CD4-positive, CD25-positive, alpha-beta regulatory T cell (primary cell): ENCODE measurements around the gene ARPP21. TPM values are rescaled to one million over a fixed set of nuclear protein-coding genes. Genes with fewer than 3 reads are reported as not detected.

Experiments
- ATAC-seq, 2 donors: fragments of 150-1000 bp; cut with Tn5 transposase; one replicate each; pipeline ENCODE4 v1.10.0; 2021; ENCODE audit warnings: low read depth in 2 of 2, moderate number of reproducible peaks in 2 of 2, moderate library complexity in 1 of 2
- DNase-seq, 3 donors: peaks; one replicate each; pipeline versions ENCODE4 v3.0.0 to v3.0.0-alpha.2; 2012 to 2022; ENCODE audit warnings: mixed read lengths in 1 of 3
- H3K27ac ChIP-seq: one replicate; pipeline ENCODE4 v1.7.0; 2013; ENCODE audit warnings: mild to moderate bottlenecking, low read length; ENCODE audit not compliant: insufficient read depth, poor library complexity, severe bottlenecking
- H3K27me3 ChIP-seq: one replicate; pipeline ENCODE4 v1.7.0; 2013; ENCODE audit warnings: low read length; ENCODE audit not compliant: control insufficient read depth, insufficient read depth
- H3K36me3 ChIP-seq: one replicate; pipeline ENCODE4 v1.7.0; 2013; ENCODE audit warnings: mild to moderate bottlenecking, low read length, moderate library complexity; ENCODE audit not compliant: control insufficient read depth, insufficient read depth
- H3K4me1 ChIP-seq: 2 replicates; pipeline ENCODE4 v1.7.0; 2013; ENCODE audit warnings: mild to moderate bottlenecking, low read length; ENCODE audit not compliant: insufficient read depth, control insufficient read depth, poor library complexity, severe bottlenecking
- H3K4me3 ChIP-seq: one replicate; pipeline ENCODE4 v1.7.0; 2013; ENCODE audit warnings: low read depth, mild to moderate bottlenecking, low read length, moderate library complexity
- H3K9me3 ChIP-seq, 2 experiments: 1 replicate in 1 of 2; 2 replicates in 1 of 2; pipeline ENCODE4 v1.7.0; 2013; ENCODE audit warnings: low read length in 2 of 2, mild to moderate bottlenecking in 1 of 2, moderate library complexity in 1 of 2; ENCODE audit not compliant: control insufficient read depth in 2 of 2
- H3K27ac Mint-ChIP-seq, 3 donors: one replicate each; pipeline ENCODE4 v1.8.0; 2020 to 2022; ENCODE audit warnings: mild to moderate bottlenecking in 3 of 3, mixed read lengths in 3 of 3, moderate library complexity in 2 of 3
- H3K27me3 Mint-ChIP-seq: one replicate; pipeline ENCODE4 v1.8.0; 2022; ENCODE audit warnings: mild to moderate bottlenecking, mixed read lengths
- H3K36me3 Mint-ChIP-seq: one replicate; pipeline ENCODE4 v1.8.0; 2020; ENCODE audit warnings: mixed read lengths
- H3K4me1 Mint-ChIP-seq, 4 donors: one replicate each; pipeline ENCODE4 v1.8.0; 2020 to 2022; ENCODE audit warnings: mixed read lengths in 4 of 4, mild to moderate bottlenecking in 1 of 4
- H3K4me3 Mint-ChIP-seq, 4 donors: one replicate each; pipeline ENCODE4 v1.8.0; 2020 to 2022; ENCODE audit warnings: mild to moderate bottlenecking in 4 of 4, mixed read lengths in 4 of 4, moderate library complexity in 3 of 4
- H3K9me3 Mint-ChIP-seq, 7 donors: one replicate each; pipeline ENCODE4 v1.8.0; 2020 to 2022; ENCODE audit warnings: mixed read lengths in 7 of 7, mild to moderate bottlenecking in 3 of 7, moderate library complexity in 2 of 7
- polyA plus RNA-seq, 4 donors: library from polyadenylated mRNA; unstranded; fragments of 300-500 nt; fragmentation: Illumina TruSeq; gene quantifications; one replicate each; pipeline ENCODE4 v1.2.3, GENCODE V29; 2021
- total RNA-seq: library from RNA; stranded (reverse); gene quantifications from one replicate; pipeline ENCODE4 v1.2.3, GENCODE V29; 2022

ARPP21 gene
- total and polyA plus RNA-seq, 5 donors from 2014 or later = not detected

GRCh38 chr3:35727179-35727578 is 87.9 kb downstream of the ARPP21 start:
- Mint-ChIP-seq H3K4me1 (no peaks in the 10 kb centered on the region), H3K27me3 (no peaks in the 10 kb centered on the region), H3K27ac (no peak overlapping the region), H3K36me3 (no peaks in the 10 kb centered on the region), H3K4me3 (no peak overlapping the region), H3K9me3 (peaks cover 0 to 4% (median 0%) of the 10 kb centered on the region in 7 donors)
- Histone ChIP-seq H3K27ac (no peak overlapping the region), H3K9me3 (no peaks in the 10 kb centered on the region), H3K27me3 (no peaks in the 10 kb centered on the region), H3K36me3 (no peaks in the 10 kb centered on the region), H3K4me1 (no peaks in the 10 kb centered on the region), H3K4me3 (no peak overlapping the region)
- ATAC-seq = no peak
- no peak for DNase-seq

- H3K36me3 ChIP-seq = no peaks in the 10 kb centered on the region
- no peak overlapping the region for H3K4me3 Mint-ChIP-seq
- no peaks in the 10 kb centered on the region for H3K4me1 ChIP-seq
- no peak overlapping the region for H3K27ac ChIP-seq
- ATAC-seq (no peak), DNase-seq (no peak)
- H3K9me3 Mint-ChIP-seq = peaks cover 0 to 9% (median 0%) of the 10 kb centered on the region in 7 donors
- H3K27ac Mint-ChIP-seq = no peak overlapping the region
- H3K27me3 Mint-ChIP-seq = no peaks in the 10 kb centered on the region
- no peaks in the 10 kb centered on the region for H3K27me3 ChIP-seq
- no peaks in the 10 kb centered on the region for H3K36me3 Mint-ChIP-seq
- H3K4me3 ChIP-seq = no peak overlapping the region
- H3K9me3 ChIP-seq = no peaks in the 10 kb centered on the region
- no peaks in the 10 kb centered on the region for H3K4me1 Mint-ChIP-seq
Observed at GRCh38 chr3:35733341-35733740, 94.0 kb downstream of the ARPP21 start.

- no peaks in the 10 kb centered on the region for H3K27me3 ChIP-seq
- no peaks in the 10 kb centered on the region for H3K4me1 Mint-ChIP-seq
- H3K9me3 Mint-ChIP-seq = peaks cover 0 to 9% (median 0%) of the 10 kb centered on the region in 7 donors
- no peaks in the 10 kb centered on the region for H3K9me3 ChIP-seq
- no peak overlapping the region for H3K4me3 Mint-ChIP-seq
- H3K4me1 ChIP-seq = no peaks in the 10 kb centered on the region
- no peak for ATAC-seq
- H3K27me3 Mint-ChIP-seq = no peaks in the 10 kb centered on the region
- H3K27ac ChIP-seq = no peak overlapping the region
- H3K36me3 ChIP-seq = no peaks in the 10 kb centered on the region
- H3K27ac Mint-ChIP-seq = no peak overlapping the region
- H3K36me3 Mint-ChIP-seq = no peaks in the 10 kb centered on the region
- DNase-seq = no peak
- no peak overlapping the region for H3K4me3 ChIP-seq
Observed at GRCh38 chr3:35733864-35734263, 94.5 kb downstream of the ARPP21 start.

- no peak overlapping the region for H3K4me3 ChIP-seq
- H3K27ac ChIP-seq = no peak overlapping the region
- no peaks in the 10 kb centered on the region for H3K4me1 ChIP-seq
- DNase-seq (no peak), ATAC-seq (no peak)
- H3K36me3 ChIP-seq = no peaks in the 10 kb centered on the region
- Mint-ChIP-seq H3K9me3 (peaks cover 0 to 9% (median 0%) of the 10 kb centered on the region in 7 donors), H3K27ac (no peak overlapping the region), H3K4me1 (no peaks in the 10 kb centered on the region), H3K36me3 (no peaks in the 10 kb centered on the region), H3K27me3 (no peaks in the 10 kb centered on the region), H3K4me3 (no peak overlapping the region)
- H3K9me3 ChIP-seq = no peaks in the 10 kb centered on the region
- H3K27me3 ChIP-seq = no peaks in the 10 kb centered on the region
Observed at GRCh38 chr3:35737080-35737479, 97.8 kb downstream of the ARPP21 start.

DNA sequence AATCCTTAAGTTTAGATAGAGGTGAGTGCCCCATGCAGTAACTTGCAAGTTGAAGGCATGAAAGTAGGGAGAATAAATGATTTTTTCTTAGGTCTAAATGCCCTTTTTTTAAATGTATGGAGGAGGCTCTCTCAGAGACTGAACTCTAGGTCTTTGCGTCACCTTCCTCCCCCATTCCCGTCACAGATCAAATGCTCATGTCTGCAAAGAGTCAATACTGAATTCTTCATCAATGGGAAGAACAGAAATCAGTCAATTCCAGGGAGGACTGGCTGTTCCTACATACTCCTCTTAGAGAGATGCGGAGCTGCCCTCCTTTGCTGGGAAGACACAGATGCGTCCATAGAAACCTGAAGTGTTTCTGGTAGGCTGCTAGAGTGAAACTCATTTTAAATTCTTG is 98.2 kb downstream of the ARPP21 start:
- DNase-seq (no peak), ATAC-seq (no peak)
- H3K36me3 Mint-ChIP-seq = no peaks in the 10 kb centered on the region
- no peak overlapping the region for H3K27ac Mint-ChIP-seq
- Histone ChIP-seq H3K4me1 (no peaks in the 10 kb centered on the region), H3K9me3 (no peaks in the 10 kb centered on the region), H3K27ac (no peak overlapping the region), H3K36me3 (no peaks in the 10 kb centered on the region), H3K4me3 (no peak overlapping the region), H3K27me3 (no peaks in the 10 kb centered on the region)
- no peaks in the 10 kb centered on the region for H3K4me1 Mint-ChIP-seq
- no peaks in the 10 kb centered on the region for H3K27me3 Mint-ChIP-seq
- H3K9me3 Mint-ChIP-seq = peaks cover 0 to 9% (median 0%) of the 10 kb centered on the region in 7 donors
- no peak overlapping the region for H3K4me3 Mint-ChIP-seq

- H3K27me3 ChIP-seq = no peaks in the 10 kb centered on the region
- Mint-ChIP-seq H3K9me3 (peaks cover 0 to 9% (median 0%) of the 10 kb centered on the region in 7 donors), H3K27ac (no peak overlapping the region), H3K4me3 (no peak overlapping the region), H3K36me3 (no peaks in the 10 kb centered on the region), H3K27me3 (no peaks in the 10 kb centered on the region), H3K4me1 (no peaks in the 10 kb centered on the region)
- H3K9me3 ChIP-seq = no peaks in the 10 kb centered on the region
- no peaks in the 10 kb centered on the region for H3K4me1 ChIP-seq
- DNase-seq (no peak), ATAC-seq (no peak)
- no peaks in the 10 kb centered on the region for H3K36me3 ChIP-seq
- H3K4me3 ChIP-seq = no peak overlapping the region
- no peak overlapping the region for H3K27ac ChIP-seq
Observed at GRCh38 chr3:35737934-35738706, 98.8 kb downstream of the ARPP21 start.

DNA sequence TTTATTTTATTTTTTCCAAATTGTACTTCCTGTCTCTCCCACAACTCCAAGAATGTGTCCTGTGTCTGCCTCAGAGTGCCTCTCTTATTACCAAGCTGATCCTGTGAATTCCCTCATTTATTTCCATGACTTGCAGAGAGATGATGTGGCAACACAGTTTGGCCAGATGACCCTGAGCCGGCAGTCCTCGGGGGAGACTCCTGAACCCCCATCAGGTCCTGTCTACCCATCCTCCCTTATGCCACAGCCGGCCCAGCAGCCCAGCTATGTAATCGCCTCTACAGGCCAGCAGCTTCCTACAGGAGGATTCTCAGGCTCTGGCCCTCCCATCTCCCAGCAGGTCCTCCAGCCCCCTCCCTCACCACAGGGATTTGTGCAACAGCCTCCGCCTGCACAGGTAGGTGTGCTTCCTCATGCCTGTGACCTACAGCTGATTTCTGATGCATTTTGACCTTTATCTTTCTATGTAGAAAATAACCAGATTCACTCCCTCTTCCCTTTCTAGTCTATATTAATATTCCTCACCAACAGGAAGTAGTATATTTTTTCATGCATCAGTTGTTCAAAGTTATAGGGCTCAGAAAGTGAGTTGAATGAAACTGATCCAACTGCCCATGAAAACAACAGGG is 100.0 kb downstream of the ARPP21 start:
- peaks cover 0 to 6% (median 0%) of the 10 kb centered on the region in 7 donors for H3K9me3 Mint-ChIP-seq
- H3K27me3 ChIP-seq = no peaks in the 10 kb centered on the region
- DNase-seq (no peak), ATAC-seq (no peak)
- H3K36me3 Mint-ChIP-seq = no peaks in the 10 kb centered on the region
- no peak overlapping the region for H3K4me3 ChIP-seq
- H3K27ac Mint-ChIP-seq = no peak overlapping the region
- no peaks in the 10 kb centered on the region for H3K9me3 ChIP-seq
- H3K4me3 Mint-ChIP-seq = no peak overlapping the region
- H3K27ac ChIP-seq = no peak overlapping the region
- no peaks in the 10 kb centered on the region for H3K4me1 Mint-ChIP-seq
- no peaks in the 10 kb centered on the region for H3K4me1 ChIP-seq
- no peaks in the 10 kb centered on the region for H3K27me3 Mint-ChIP-seq
- H3K36me3 ChIP-seq = no peaks in the 10 kb centered on the region
